ENCODE measurements around the gene UGT1A3.

Gene UGT1A3

GRCh38 chr2:233814056-233814835 is 85.4 kb downstream of the UGT1A3 start:
- in situ Hi-C loops (cut with HindIII; ENCODE audit: low sequenced_read_pairs): no loop called here

- in situ Hi-C loops (cut with HindIII; ENCODE audit: low sequenced_read_pairs): no loop called here
These were observed 87.0 kb downstream of the UGT1A3 start for GRCh38 chr2:233815861-233816260.

GRCh38 chr2:233816334-233816733 is 87.5 kb downstream of the UGT1A3 start:
- in situ Hi-C loops (cut with HindIII; ENCODE audit: low sequenced_read_pairs): no loop called here

DNA sequence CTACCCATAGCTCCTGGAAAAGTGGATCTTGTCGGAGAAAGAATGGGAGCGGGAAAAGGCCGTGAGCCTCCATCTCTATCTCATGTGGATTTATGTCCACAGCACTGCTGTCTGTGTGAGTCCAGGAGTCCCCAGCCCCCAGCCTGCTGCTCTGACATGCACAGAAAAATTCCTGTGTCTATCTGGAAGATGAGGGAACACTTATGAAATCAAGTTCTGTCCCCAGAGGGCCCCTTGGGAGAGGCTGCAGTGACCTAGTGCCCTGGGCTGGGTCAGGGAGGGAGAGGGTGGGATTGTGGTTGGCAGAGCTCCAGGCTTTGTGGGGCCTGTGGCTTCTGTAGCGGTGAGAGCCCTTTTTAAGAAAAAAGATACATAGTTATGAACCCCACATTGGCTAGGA is 87.9 kb downstream of the UGT1A3 start:
- in situ Hi-C loops (cut with HindIII; ENCODE audit: low sequenced_read_pairs): no loop called here

DNA sequence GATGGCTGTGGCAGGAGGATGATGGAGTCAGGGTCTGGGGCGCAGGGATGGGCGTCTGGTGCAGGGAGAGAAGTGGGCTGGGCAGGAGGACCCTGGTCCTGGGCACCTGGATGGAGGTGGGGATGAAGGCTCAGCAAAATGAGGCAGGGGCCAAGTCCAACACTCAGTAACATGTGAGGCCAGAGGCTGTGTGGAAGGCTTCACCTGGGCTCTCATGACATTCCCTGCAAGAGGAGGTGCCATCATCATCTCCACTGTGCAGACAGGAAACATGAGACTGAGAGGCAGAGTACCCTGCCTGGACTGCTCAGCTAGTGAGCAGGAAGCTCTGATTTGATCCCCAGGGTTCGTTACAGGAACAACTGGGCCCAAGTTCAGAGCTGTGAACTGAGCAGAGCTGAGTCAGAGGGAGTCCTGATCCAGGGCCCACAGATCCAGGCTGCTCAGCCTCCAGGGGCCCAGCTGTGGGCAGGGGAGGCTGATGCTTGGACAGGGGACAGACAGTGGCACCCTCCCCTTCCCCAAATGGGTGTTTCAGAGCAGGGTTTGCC is 88.6 kb downstream of the UGT1A3 start:
- in situ Hi-C loops (cut with HindIII; ENCODE audit: low sequenced_read_pairs): no loop called here

- in situ Hi-C loops (cut with HindIII; ENCODE audit: low sequenced_read_pairs): no loop called here
These were observed 89.3 kb downstream of the UGT1A3 start for GRCh38 chr2:233817995-233818638.

- in situ Hi-C loops (cut with HindIII; ENCODE audit: low sequenced_read_pairs): no loop called here
These were observed 90.1 kb downstream of the UGT1A3 start for GRCh38 chr2:233818639-233819621.

DNA sequence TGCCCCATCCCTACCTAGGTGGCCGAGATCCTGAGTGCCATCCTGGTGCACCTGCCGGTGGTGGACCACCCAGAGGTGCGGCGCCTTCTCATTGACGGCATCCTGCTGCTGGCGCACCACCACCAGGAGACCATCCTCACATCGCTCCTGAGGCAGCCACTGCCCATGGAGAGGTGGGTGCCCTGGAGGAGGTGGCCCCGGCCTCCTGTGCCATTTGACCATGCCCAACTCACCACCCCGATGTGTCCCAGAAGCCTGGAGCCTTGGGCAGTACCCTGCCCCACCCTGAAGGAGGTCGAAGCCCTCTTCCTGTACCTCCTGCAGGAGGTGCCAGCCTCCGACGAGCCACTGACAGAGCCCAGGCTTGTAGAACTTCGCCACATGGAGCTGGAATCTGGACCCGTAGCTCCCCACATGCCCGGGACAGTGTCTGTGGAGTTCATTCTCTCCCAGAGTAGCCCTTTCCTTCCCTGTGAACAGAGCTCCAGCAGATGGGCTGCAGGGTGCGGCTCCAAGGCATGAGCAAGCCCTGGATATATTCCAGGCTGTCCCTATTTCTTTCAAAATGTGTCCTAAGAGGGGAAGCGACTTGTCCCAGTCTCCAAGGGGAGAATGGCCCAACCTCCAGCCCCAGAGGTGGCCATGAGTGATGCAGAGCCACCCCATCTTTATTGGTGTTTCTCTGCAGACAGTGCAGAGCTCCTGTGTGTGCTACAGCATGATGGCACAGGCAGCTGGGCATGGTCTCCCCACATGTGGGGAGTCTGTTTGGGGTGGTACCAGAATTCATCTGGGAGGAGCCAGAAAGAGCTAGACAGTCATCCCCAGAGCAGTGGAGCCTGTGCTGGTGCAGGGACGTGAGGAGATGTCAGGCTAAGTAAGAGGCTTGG is 91.3 kb downstream of the UGT1A3 start:
- in situ Hi-C loops (cut with HindIII; ENCODE audit: low sequenced_read_pairs): no loop called here

DNA sequence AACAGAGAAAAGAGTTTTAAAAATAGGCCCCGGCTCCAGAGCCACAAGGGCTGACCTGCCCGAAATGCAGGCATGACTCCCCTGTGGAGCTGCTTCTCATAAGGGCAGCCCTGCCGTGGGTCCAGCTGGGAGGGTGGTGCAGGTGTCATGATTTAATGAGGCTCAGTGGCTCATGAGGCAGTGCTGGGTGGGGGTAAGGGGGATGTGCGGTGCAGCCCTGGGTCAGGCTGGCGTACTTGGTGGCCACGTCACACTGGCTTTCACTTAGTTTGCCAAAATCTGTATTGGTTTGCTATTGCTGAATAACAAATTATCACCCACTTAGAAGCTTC is 91.9 kb downstream of the UGT1A3 start:
- in situ Hi-C loops (cut with HindIII; ENCODE audit: low sequenced_read_pairs): no loop called here

GRCh38 chr2:233821196-233821595 is 92.4 kb downstream of the UGT1A3 start:
- in situ Hi-C loops (cut with HindIII; ENCODE audit: low sequenced_read_pairs): no loop called here

- in situ Hi-C loops (cut with HindIII; ENCODE audit: low sequenced_read_pairs): no loop called here
These were observed 92.9 kb downstream of the UGT1A3 start for GRCh38 chr2:233821709-233822100.

GRCh38 chr2:233822101-233822771 is 93.4 kb downstream of the UGT1A3 start:
- in situ Hi-C loops (cut with HindIII; ENCODE audit: low sequenced_read_pairs): no loop called here

Measured in DLD1 (cell line).